ENCODE data around the gene LDLRAD4.
A peak's percentile ranks its signal among the peaks of the same experiment; 100 is the strongest.

LDLRAD4 gene

DNA sequence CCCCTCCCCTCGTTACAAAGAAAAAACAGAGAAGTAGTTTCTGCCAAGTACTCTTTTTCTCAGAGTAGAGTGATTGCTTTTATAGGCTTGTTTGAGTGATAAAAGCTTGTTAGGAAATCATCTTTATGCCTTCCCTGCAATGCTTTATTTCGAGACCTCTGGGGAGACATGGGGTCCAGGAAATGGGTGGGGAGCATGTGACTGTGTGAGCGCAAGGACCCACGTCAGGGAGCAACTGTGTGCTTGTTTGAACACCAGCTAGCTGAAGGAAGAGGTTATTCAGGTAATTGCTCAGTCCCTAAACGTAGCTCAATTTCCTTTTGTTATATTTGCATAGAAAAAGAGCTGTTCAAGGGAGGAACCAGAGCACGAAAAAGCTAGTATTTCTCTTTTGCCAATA, 320.5 kb downstream of the LDLRAD4 start:
- DNase-seq (ENCODE audit: low read depth), result no peak
- H3K4me3 ChIP-seq (ENCODE audit: low read depth, low read length), result no peak overlapping the region
- TF ChIP-seq, protein P1, sequence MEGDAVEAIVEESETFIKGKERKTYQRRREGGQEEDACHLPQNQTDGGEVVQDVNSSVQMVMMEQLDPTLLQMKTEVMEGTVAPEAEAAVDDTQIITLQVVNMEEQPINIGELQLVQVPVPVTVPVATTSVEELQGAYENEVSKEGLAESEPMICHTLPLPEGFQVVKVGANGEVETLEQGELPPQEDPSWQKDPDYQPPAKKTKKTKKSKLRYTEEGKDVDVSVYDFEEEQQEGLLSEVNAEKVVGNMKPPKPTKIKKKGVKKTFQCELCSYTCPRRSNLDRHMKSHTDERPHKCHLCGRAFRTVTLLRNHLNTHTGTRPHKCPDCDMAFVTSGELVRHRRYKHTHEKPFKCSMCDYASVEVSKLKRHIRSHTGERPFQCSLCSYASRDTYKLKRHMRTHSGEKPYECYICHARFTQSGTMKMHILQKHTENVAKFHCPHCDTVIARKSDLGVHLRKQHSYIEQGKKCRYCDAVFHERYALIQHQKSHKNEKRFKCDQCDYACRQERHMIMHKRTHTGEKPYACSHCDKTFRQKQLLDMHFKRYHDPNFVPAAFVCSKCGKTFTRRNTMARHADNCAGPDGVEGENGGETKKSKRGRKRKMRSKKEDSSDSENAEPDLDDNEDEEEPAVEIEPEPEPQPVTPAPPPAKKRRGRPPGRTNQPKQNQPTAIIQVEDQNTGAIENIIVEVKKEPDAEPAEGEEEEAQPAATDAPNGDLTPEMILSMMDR (conservative IDR thresholded peaks at IDR 0.05; ENCODE audit: low read depth, low read length), result no peak

DNA sequence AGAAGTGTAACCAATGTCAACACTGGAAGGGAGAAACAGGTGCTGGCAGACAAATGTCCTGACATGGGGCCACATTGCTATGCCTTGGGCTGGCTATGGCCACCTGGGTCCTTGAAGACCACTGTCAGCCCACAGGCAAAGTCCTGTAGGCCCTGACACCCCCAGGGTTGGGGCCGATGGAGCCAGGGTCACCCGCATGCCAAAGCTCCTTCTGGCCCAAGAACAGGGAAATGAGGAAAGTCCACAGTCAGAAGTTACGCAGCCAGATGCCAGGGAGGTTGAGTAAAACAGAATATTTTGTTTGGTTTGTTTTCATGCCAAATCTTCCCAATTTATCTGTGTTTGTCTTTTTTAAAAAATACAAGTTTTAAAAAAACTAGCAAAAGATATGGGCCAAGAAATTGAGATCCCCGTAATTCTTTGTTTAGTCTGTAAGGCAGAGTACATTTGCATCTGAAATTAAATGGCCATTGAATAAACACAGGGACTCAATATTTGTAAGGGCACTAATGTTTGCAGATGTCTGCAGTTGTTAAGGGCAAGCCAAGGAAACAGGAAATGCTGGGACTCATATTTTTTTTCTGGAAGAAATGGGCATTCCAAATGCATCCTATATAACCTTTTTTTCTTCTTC, 321.4 kb downstream of the LDLRAD4 start:
- TF ChIP-seq, protein P1 (conservative IDR thresholded peaks at IDR 0.05; ENCODE audit: low read depth, low read length), result no peak
- no peak for DNase-seq (ENCODE audit: low read depth)
- no peak overlapping the region for H3K4me3 ChIP-seq (ENCODE audit: low read depth, low read length)

DNA sequence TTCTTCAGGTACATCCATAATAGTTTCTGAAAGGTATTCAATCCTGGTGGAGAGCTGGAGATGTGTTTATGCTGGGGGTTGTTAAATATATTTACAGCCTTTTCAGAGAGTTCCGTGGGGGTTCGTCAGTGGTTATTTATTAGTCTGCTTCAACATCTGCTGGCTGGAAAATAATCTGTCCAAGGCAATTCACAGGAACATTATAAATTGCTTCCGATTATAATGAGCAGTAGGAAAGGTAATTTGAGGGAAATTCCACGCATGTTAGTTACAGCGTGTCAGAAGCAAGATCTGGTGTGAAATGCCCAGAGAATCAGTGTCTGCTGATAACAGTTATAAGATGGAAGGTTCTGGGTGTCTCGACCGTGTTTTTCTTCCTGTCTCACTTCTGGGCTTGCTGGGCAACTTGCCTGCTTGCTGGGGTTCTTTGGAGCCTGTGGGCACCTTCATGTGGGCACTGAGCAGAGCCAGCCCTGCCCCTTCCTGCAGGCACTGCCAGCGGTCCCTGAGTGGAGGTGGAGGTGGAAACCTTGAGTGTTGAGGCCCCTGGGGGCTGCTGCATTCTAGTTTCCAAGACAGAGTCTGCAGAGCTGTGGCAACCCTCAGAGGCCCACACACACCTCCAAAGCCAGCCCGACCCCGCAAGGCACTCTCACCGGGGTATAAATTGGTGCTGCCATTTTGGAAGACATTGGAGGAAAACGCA, 322.1 kb downstream of the LDLRAD4 start:
- TF ChIP-seq, protein P1 (conservative IDR thresholded peaks at IDR 0.05; ENCODE audit: low read depth, low read length), result no peak
- no peak overlapping the region for H3K4me3 ChIP-seq (ENCODE audit: low read depth, low read length)
- no peak for DNase-seq (ENCODE audit: low read depth)

DNA sequence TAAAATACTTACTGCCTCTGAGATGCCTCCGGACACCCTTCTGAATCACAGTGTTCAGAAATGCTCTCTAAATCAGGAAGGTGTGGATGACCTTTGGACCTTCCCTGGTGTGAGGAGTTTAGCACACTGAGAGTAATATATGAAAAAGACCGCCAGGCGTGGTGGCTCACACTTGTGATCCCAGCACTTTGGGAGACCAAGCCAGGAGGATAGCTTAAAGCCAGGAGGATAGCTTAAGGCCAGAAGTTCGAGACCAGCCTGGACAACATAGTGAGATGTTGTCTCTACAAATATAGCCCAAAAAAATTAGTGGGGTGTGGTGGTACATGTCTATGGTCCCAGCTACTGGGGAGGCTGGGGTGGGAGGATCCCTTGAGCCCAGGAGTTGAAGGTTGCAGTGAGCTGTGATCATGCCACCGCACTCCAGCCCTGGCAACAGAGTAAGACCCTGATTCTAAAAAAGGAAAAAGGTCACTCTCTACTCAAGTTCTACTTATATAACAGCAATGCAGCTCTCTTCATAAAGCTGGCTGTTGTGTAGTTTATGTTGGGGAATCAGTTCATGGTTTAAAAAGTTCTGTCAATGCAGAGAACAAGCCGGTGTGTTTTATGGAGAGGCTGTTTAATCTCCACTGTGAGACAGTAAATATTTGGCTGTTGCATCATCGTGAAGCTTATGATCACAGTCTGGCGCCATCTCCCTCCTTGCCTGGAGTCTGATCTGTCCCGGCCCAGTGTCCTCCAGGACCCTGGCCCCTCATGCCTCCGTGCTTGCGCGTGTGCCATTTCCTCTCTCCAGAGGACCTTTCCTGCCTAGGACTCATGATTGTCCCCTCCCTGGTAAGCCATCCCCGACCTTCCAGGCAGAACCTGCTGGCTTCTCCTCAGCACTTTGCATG, 323.3 kb downstream of the LDLRAD4 start:
- no peak overlapping the region for H3K4me3 ChIP-seq (ENCODE audit: low read depth, low read length)
- peak; percentile 4 for DNase-seq (ENCODE audit: low read depth)
- TF ChIP-seq, protein P1 (conservative IDR thresholded peaks at IDR 0.05; ENCODE audit: low read depth, low read length), result no peak

DNA sequence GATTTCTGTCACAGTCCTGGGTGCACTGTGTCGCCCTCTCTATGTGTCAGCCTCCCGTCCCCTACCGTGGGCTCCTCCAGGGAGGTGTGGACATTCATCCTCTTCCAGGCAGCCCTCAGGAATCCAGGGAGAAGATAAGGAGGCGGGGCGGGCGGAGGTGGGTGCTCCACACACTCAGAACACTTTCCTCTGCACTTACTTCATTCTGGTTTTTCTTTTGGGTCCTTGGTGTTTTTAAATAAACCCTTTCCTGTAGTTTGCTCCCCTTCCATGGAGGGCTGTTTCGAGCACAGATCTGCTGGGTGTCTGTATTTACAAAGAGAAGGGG, 323.9 kb downstream of the LDLRAD4 start:
- DNase-seq (ENCODE audit: low read depth), result no peak
- H3K4me3 ChIP-seq (ENCODE audit: low read depth, low read length), result no peak overlapping the region
- TF ChIP-seq, protein P1 (conservative IDR thresholded peaks at IDR 0.05; ENCODE audit: low read depth, low read length), result no peak

DNA sequence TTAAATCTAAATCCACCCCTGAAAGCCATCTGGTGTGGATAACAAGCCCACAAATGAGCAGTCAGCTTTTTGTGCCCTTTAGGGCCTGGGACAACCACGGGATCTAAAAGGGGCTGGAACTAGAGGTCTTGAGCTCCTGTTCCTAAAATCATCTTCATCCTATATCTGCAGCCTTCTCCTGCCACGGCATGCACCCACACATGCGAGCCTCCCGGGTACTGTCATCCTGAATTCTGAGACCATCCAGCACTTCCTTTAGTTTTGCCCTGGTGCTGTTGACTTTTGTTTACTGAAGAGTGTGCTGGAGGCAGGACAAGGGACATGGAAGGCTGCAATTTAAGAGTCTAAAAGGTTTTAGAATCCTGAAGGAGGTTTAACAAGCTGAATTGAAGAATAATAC, 324.6 kb downstream of the LDLRAD4 start:
- DNase-seq (ENCODE audit: low read depth), result no peak
- TF ChIP-seq, protein P1 (conservative IDR thresholded peaks at IDR 0.05; ENCODE audit: low read depth, low read length), result no peak
- no peak overlapping the region for H3K4me3 ChIP-seq (ENCODE audit: low read depth, low read length)
